B cell (primary cell): Measurements from ENCODE around the gene CFAP100. TPM values are rescaled to one million over a fixed set of nuclear protein-coding genes. Genes with fewer than 3 reads are reported as not detected.

Experiments
- ATAC-seq: fragments of 200-7000 bp; cut with Tn5 transposase; one replicate; pipeline ENCODE4 v1.10.0; 2021; ENCODE audit warnings: low read depth, mild to moderate bottlenecking, moderate number of reproducible peaks, moderate library complexity
- CTCF ChIA-PET: fragments of 350-600 bp; sonication (Branson Sonifier 250); formaldehyde crosslinking; loops from one replicate; lab custom pipeline; 2021; ENCODE audit warnings: antibody characterized with exemption, inconsistent platforms; lab: Charles Lee
- POLR2A ChIA-PET: fragments of 350-600 bp; sonication (Branson Sonifier 250); formaldehyde crosslinking; loops from one replicate; lab custom pipeline; 2021; ENCODE audit warnings: antibody characterized with exemption; lab: Charles Lee
- DNase-seq: peaks from one replicate; pipeline ENCODE4 v3.0.0; 2013
- H2AFZ ChIP-seq: 2 replicates; pipeline ENCODE4 v1.6.1; 2012; ENCODE audit warnings: mild to moderate bottlenecking, low read depth, low read length; ENCODE audit not compliant: insufficient read depth, poor library complexity, severe bottlenecking
- H3K27ac ChIP-seq, 2 donors: 1 replicate in 1 of 2; 2 replicates in 1 of 2; pipeline ENCODE4 v1.5.1; 2012 to 2013; ENCODE audit warnings: low read length in 2 of 2, mild to moderate bottlenecking in 2 of 2, moderate library complexity in 1 of 2
- H3K27me3 ChIP-seq, 4 experiments: fragments of 200-600 bp in 1 of 4; sonication (generic) in 1 of 4; replicated peaks in 1 of 4; 1 replicate in 2 of 4; 2 replicates in 2 of 4; pipeline versions ENCODE4 v1.6.1 to v1.7.0; 2013 to 2016; ENCODE audit warnings: low read length in 3 of 4, mild to moderate bottlenecking in 2 of 4, mixed read lengths in 1 of 4, moderate library complexity in 1 of 4; ENCODE audit not compliant: insufficient read depth in 4 of 4, control insufficient read depth in 3 of 4; ENCODE audit errors: control extremely low read depth in 1 of 4
- H3K36me3 ChIP-seq, 2 experiments: replicated peaks in 1 of 2; 1 replicate in 1 of 2; 2 replicates in 1 of 2; pipeline versions ENCODE4 v1.6.1 to v1.7.1; 2013; ENCODE audit warnings: low read length in 1 of 2; ENCODE audit not compliant: insufficient read depth in 2 of 2, control insufficient read depth in 1 of 2; ENCODE audit errors: control extremely low read depth in 1 of 2, extremely low read depth in 1 of 2
- H3K4me1 ChIP-seq, 2 donors: fragments of 200-600 bp in 1 of 2; sonication (generic) in 1 of 2; 1 replicate in 1 of 2; 2 replicates in 1 of 2; pipeline versions ENCODE4 v1.5.1 to v1.6.1; 2013 to 2017; ENCODE audit warnings: low read length in 2 of 2; ENCODE audit not compliant: control insufficient read depth in 2 of 2, insufficient read depth in 2 of 2
- H3K4me2 ChIP-seq: replicated peaks from 2 replicates; pipeline ENCODE3; 2012; ENCODE audit warnings: mild to moderate bottlenecking, low read depth, low read length; ENCODE audit not compliant: poor library complexity, severe bottlenecking
- H3K4me3 ChIP-seq, 5 experiments: fragments of 200-600 bp in 1 of 5; sonication (generic) in 1 of 5; 1 replicate in 3 of 5; 2 replicates in 2 of 5; pipeline versions ENCODE4 v1.5.1 to v1.7.0; 2011 to 2016; ENCODE audit warnings: low read length in 4 of 5, mild to moderate bottlenecking in 4 of 5, low read depth in 2 of 5, control low read depth in 1 of 5, moderate library complexity in 1 of 5; ENCODE audit not compliant: insufficient read depth in 1 of 5; ENCODE audit errors: control extremely low read depth in 1 of 5, extremely low read depth in 1 of 5
- H3K79me2 ChIP-seq: fragments of 200-600 bp; sonication (generic); one replicate; pipeline ENCODE4 v1.6.0; 2016; ENCODE audit warnings: low read length; ENCODE audit not compliant: control insufficient read depth, insufficient read depth
- H3K9ac ChIP-seq: fragments of 200-600 bp; sonication (generic); 2 replicates; pipeline ENCODE4 v1.6.1; 2017; ENCODE audit warnings: mild to moderate bottlenecking, low read length, moderate library complexity
- H3K9me3 ChIP-seq, 3 donors: one replicate each; pipeline versions ENCODE4 v1.6.1 to v1.7.1; 2013; ENCODE audit warnings: low read length in 2 of 3; ENCODE audit not compliant: control insufficient read depth in 2 of 3, insufficient read depth in 1 of 3; ENCODE audit errors: control extremely low read depth in 1 of 3
- H4K20me1 ChIP-seq: 2 replicates; pipeline ENCODE4 v1.6.0; 2012; ENCODE audit warnings: mild to moderate bottlenecking, low read length; ENCODE audit not compliant: insufficient read depth, control insufficient read depth, poor library complexity, severe bottlenecking
- H3K27ac Mint-ChIP-seq: one replicate; pipeline ENCODE4 v1.8.0; 2021; ENCODE audit warnings: mixed read lengths
- H3K27me3 Mint-ChIP-seq: one replicate; pipeline ENCODE4 v1.8.0; 2021; ENCODE audit warnings: mixed read lengths
- H3K4me1 Mint-ChIP-seq: one replicate; pipeline ENCODE4 v1.8.0; 2021; ENCODE audit warnings: mixed read lengths
- H3K4me3 Mint-ChIP-seq: one replicate; pipeline ENCODE4 v1.8.0; 2021; ENCODE audit warnings: mixed read lengths
- H3K9me3 Mint-ChIP-seq: one replicate; pipeline ENCODE4 v1.8.0; 2022; ENCODE audit warnings: mixed read lengths; ENCODE audit not compliant: insufficient read depth
- EZH2 ChIP-seq: IDR thresholded peaks from 2 replicates; pipeline ENCODE4 v1.6.1; 2012; ENCODE audit warnings: borderline replicate concordance, low read depth, mild to moderate bottlenecking, moderate library complexity, low read length; ENCODE audit not compliant: insufficient read depth, poor library complexity, severe bottlenecking
- WGBS: methylation state at CpG from one replicate; pipeline ENCODE4 v1.1.5; 2013; ENCODE audit warnings: missing lambda C conversion rate; ENCODE audit not compliant: insufficient coverage; 5-methylcytosine and 5-hydroxymethylcytosine counted together
- intact Hi-C: fragments of 100-400 bp; cut with micrococcal nuclease; formaldehyde crosslinking; loops from one replicate; pipeline ENCODE4 v1.10.0; 2022
- polyA plus RNA-seq: library from polyadenylated mRNA; depleted of rRNA; stranded (reverse); fragments of >200 nt; gene quantifications from 2 replicates; pipeline ENCODE4 v1.2.3, GENCODE V29; 2012
- total RNA-seq, 2 donors: library from RNA; stranded (reverse); fragments of 120-200 nt in 1 of 2; gene quantifications; 1 replicate in 1 of 2; 2 replicates in 1 of 2; pipeline versions ENCODE4 v1.2.3 to v1.2.4, GENCODE V29; 2013 to 2022
- TF ChIP-seq, protein P1 (sequence below): fragments of 200-600 bp; IDR thresholded peaks from one replicate; pipeline ENCODE4 v1.8.0; 2022; ENCODE audit warnings: antibody characterized with exemption, mild to moderate bottlenecking

The CFAP100 gene
- total and polyA plus RNA-seq, 2 donors (not counting 1 experiment from before 2014, with no cell fraction given) = not detected

DNA sequence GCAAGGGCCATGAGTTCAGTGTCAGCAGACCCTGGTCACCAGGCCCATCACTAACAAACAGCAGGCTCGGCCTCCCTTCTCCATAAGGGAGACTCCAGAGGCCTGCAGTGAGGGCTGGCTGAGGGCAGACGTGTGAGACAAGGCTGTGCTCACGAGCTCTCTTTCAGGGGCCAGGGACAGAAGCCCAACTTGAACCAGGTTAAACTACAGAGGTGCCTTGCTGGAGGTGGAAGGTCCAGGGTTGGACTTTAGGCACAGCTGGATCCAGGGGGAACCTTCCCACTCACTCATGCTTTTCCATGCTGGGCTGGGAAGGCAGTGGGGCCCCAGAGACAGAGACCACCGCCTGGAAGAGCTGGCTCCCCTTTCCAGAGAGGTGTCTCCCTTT, 19.0 kb downstream of the CFAP100 start:
- CTCF ChIA-PET = no interaction called here
- H3K27me3 Mint-ChIP-seq = peaks cover 35% of the 10 kb centered on the region
- H3K79me2 ChIP-seq = no peaks in the 10 kb centered on the region

DNA sequence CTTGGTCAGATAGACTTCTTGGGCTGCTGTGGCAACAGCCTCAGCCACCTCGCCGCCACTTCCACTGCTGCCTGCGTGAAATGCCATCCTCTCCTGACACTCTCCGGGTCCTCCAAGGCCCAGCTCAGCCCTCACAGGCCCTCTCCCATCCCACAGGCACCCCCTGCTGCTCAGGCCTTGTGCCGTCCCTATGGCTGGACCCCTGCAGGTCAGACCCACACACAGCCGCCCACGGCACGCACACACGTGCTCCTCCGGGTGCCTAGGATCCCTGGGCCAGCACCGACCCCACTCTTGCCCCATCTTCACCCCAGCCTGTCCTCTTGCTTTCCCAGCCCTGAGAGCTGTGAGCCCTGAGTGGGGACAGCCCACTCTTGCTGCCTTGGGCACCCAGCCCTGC, 19.7 kb downstream of the CFAP100 start:
- Histone ChIP-seq H3K27me3 (peaks cover 0 to 16% (median 0%) of the 10 kb centered on the region in 4 experiments), H3K4me2 (no peak overlapping the region), H3K4me1 (no peaks in the 10 kb centered on the region), H4K20me1 (no peaks in the 10 kb centered on the region), H3K4me3 (no peak overlapping the region), H3K9me3 (peaks cover 0 to 3% (median 0%) of the 10 kb centered on the region in 3 donors), H3K79me2 (no peaks in the 10 kb centered on the region), H3K9ac (no peak overlapping the region), H2AFZ (no peak overlapping the region), H3K27ac (no peak overlapping the region), H3K36me3 (no peaks in the 10 kb centered on the region)
- Mint-ChIP-seq H3K27me3 (peaks cover 35% of the 10 kb centered on the region), H3K4me3 (no peak overlapping the region), H3K4me1 (no peaks in the 10 kb centered on the region), H3K9me3 (no peaks in the 10 kb centered on the region), H3K27ac (no peak overlapping the region)
- ATAC-seq (no peak), DNase-seq (no peak)
- intact Hi-C loops = no loop called here
- ChIA-PET CTCF (no interaction called here), POLR2A (no interaction called here)
- 94% methylated on average over 11 of the region's 11 CpGs for WGBS
- TF ChIP-seq EZH2 = no peak
- TF ChIP-seq, protein P1, sequence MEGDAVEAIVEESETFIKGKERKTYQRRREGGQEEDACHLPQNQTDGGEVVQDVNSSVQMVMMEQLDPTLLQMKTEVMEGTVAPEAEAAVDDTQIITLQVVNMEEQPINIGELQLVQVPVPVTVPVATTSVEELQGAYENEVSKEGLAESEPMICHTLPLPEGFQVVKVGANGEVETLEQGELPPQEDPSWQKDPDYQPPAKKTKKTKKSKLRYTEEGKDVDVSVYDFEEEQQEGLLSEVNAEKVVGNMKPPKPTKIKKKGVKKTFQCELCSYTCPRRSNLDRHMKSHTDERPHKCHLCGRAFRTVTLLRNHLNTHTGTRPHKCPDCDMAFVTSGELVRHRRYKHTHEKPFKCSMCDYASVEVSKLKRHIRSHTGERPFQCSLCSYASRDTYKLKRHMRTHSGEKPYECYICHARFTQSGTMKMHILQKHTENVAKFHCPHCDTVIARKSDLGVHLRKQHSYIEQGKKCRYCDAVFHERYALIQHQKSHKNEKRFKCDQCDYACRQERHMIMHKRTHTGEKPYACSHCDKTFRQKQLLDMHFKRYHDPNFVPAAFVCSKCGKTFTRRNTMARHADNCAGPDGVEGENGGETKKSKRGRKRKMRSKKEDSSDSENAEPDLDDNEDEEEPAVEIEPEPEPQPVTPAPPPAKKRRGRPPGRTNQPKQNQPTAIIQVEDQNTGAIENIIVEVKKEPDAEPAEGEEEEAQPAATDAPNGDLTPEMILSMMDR = no peak

More for the DNA sequence above, 19.0 kb downstream of the CFAP100 start:
- no peaks in the 10 kb centered on the region for H3K4me1 ChIP-seq
- peaks cover 0 to 3% (median 0%) of the 10 kb centered on the region in 3 donors for H3K9me3 ChIP-seq
- ATAC-seq (no peak), DNase-seq (no peak)
- H3K27ac ChIP-seq = no peak overlapping the region
- H3K9ac ChIP-seq = no peak overlapping the region
- WGBS = 100% methylated on average over 1 of the region's 4 CpGs
- peaks cover 0 to 16% (median 0%) of the 10 kb centered on the region in 4 experiments for H3K27me3 ChIP-seq
- H3K9me3 Mint-ChIP-seq = no peaks in the 10 kb centered on the region
- no peak overlapping the region for H3K4me3 ChIP-seq
- no peak overlapping the region for H2AFZ ChIP-seq
- no peak overlapping the region for H3K4me2 ChIP-seq
- no peaks in the 10 kb centered on the region for H4K20me1 ChIP-seq
- no peak overlapping the region for H3K27ac Mint-ChIP-seq
- no peak for TF ChIP-seq EZH2
- TF ChIP-seq, protein P1 = no peak
- no peaks in the 10 kb centered on the region for H3K36me3 ChIP-seq
- H3K4me1 Mint-ChIP-seq = no peaks in the 10 kb centered on the region
- POLR2A ChIA-PET = no interaction called here
- no peak overlapping the region for H3K4me3 Mint-ChIP-seq
- intact Hi-C loops = no loop called here
